C4-2B (cell line): ENCODE data around the gene DLX4.

Experiments
- ZFX ChIP-seq: fragments of 450-650 bp; IDR thresholded peaks from 2 replicates; pipeline ENCODE4 v1.6.1; 2017
- TF ChIP-seq, protein P1 (sequence below): fragments of 450-650 bp; conservative IDR thresholded peaks from 2 replicates; pipeline ENCODE4 v1.5.1; 2017; ENCODE audit warnings: mild to moderate bottlenecking

- TF ChIP-seq, protein P1, sequence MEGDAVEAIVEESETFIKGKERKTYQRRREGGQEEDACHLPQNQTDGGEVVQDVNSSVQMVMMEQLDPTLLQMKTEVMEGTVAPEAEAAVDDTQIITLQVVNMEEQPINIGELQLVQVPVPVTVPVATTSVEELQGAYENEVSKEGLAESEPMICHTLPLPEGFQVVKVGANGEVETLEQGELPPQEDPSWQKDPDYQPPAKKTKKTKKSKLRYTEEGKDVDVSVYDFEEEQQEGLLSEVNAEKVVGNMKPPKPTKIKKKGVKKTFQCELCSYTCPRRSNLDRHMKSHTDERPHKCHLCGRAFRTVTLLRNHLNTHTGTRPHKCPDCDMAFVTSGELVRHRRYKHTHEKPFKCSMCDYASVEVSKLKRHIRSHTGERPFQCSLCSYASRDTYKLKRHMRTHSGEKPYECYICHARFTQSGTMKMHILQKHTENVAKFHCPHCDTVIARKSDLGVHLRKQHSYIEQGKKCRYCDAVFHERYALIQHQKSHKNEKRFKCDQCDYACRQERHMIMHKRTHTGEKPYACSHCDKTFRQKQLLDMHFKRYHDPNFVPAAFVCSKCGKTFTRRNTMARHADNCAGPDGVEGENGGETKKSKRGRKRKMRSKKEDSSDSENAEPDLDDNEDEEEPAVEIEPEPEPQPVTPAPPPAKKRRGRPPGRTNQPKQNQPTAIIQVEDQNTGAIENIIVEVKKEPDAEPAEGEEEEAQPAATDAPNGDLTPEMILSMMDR, result no peak
- TF ChIP-seq ZFX, result no peak
Measured at GRCh38 chr17:49920030-49920769, 48.8 kb upstream of the DLX4 start.
